Measurements from ENCODE around the gene DSC1. TPM values are rescaled to one million over a fixed set of nuclear protein-coding genes. Genes with fewer than 3 reads are reported as not detected.

The DSC1 gene
- total RNA-seq, 1 donor from 2014 or later: 7.5 TPM

- H3K4me3 ChIP-seq: no peak overlapping the region
- H3K27me3 ChIP-seq (ENCODE audit: low read depth): no peaks in the 10 kb centered on the region
- DNase-seq: no peak
- H3K4me1 ChIP-seq: no peaks in the 10 kb centered on the region
- TF ChIP-seq, protein P1, sequence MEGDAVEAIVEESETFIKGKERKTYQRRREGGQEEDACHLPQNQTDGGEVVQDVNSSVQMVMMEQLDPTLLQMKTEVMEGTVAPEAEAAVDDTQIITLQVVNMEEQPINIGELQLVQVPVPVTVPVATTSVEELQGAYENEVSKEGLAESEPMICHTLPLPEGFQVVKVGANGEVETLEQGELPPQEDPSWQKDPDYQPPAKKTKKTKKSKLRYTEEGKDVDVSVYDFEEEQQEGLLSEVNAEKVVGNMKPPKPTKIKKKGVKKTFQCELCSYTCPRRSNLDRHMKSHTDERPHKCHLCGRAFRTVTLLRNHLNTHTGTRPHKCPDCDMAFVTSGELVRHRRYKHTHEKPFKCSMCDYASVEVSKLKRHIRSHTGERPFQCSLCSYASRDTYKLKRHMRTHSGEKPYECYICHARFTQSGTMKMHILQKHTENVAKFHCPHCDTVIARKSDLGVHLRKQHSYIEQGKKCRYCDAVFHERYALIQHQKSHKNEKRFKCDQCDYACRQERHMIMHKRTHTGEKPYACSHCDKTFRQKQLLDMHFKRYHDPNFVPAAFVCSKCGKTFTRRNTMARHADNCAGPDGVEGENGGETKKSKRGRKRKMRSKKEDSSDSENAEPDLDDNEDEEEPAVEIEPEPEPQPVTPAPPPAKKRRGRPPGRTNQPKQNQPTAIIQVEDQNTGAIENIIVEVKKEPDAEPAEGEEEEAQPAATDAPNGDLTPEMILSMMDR (IDR thresholded peaks at IDR 0.05; ENCODE audit: borderline replicate concordance): no peak
- no peaks in the 10 kb centered on the region for H3K36me3 ChIP-seq
- intact Hi-C loops (cut with micrococcal nuclease): no loop called here
- no peak overlapping the region for H3K27ac ChIP-seq (replicated peaks)
- H3K9me3 ChIP-seq (replicated peaks): no peaks in the 10 kb centered on the region
Observed at GRCh38 chr18:31155498-31155897, 7.2 kb downstream of the DSC1 start.

DNA sequence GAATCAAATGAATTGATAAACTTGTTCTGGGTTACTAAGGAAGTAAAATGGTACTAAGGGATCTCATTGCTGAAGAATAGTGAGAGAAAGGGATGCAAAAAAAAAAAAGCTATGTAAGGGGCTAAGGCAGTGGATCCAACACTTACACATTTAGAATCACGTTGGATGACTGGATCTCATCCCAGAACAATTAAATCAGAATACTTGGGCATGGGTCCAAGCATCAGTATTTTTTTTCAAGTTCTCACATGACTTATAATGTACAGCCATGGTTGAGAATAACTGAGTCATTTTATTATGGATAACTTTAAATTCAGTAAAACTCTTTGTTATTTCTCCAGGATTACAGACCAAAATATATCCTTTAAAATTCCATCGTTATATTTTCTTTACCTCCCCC is 8.5 kb downstream of the DSC1 start:
- Histone ChIP-seq H3K36me3 (no peaks in the 10 kb centered on the region), H3K27ac (replicated peaks) (no peak overlapping the region), H3K27me3 (ENCODE audit: low read depth) (no peaks in the 10 kb centered on the region), H3K9me3 (replicated peaks) (no peaks in the 10 kb centered on the region), H3K4me1 (no peaks in the 10 kb centered on the region), H3K4me3 (no peak overlapping the region)
- intact Hi-C loops (cut with micrococcal nuclease): no loop called here
- DNase-seq: no peak
- TF ChIP-seq, protein P1 (IDR thresholded peaks at IDR 0.05; ENCODE audit: borderline replicate concordance): no peak

- H3K4me1 ChIP-seq: no peaks in the 10 kb centered on the region
Observed at GRCh38 chr18:31149351-31149750, 13.3 kb downstream of the DSC1 start.

GRCh38 chr18:31148600-31148999 is 14.1 kb downstream of the DSC1 start:
- no peak overlapping the region for H3K27ac ChIP-seq (replicated peaks)
- H3K4me3 ChIP-seq: no peak overlapping the region
- H3K9me3 ChIP-seq (replicated peaks): no peaks in the 10 kb centered on the region
- H3K4me1 ChIP-seq: no peaks in the 10 kb centered on the region
- intact Hi-C loops (cut with micrococcal nuclease): no loop called here
- H3K27me3 ChIP-seq (ENCODE audit: low read depth): no peaks in the 10 kb centered on the region
- TF ChIP-seq, protein P1 (IDR thresholded peaks at IDR 0.05; ENCODE audit: borderline replicate concordance): no peak
- no peaks in the 10 kb centered on the region for H3K36me3 ChIP-seq
- no peak for DNase-seq

More at GRCh38 chr18:31149351-31149750, 13.3 kb downstream of the DSC1 start:
- Histone ChIP-seq H3K9me3 (replicated peaks) (no peaks in the 10 kb centered on the region), H3K27me3 (ENCODE audit: low read depth) (no peaks in the 10 kb centered on the region), H3K27ac (replicated peaks) (no peak overlapping the region), H3K4me3 (no peak overlapping the region), H3K36me3 (no peaks in the 10 kb centered on the region)
- intact Hi-C loops (cut with micrococcal nuclease): no loop called here
- no peak for DNase-seq
- TF ChIP-seq, protein P1 (IDR thresholded peaks at IDR 0.05; ENCODE audit: borderline replicate concordance): no peak

GRCh38 chr18:31146809-31147208 is 15.8 kb downstream of the DSC1 start:
- Histone ChIP-seq H3K27ac (replicated peaks) (no peak overlapping the region), H3K27me3 (ENCODE audit: low read depth) (no peaks in the 10 kb centered on the region), H3K4me1 (no peaks in the 10 kb centered on the region), H3K9me3 (replicated peaks) (no peaks in the 10 kb centered on the region), H3K36me3 (no peaks in the 10 kb centered on the region), H3K4me3 (no peak overlapping the region)
- DNase-seq: no peak
- TF ChIP-seq, protein P1 (IDR thresholded peaks at IDR 0.05; ENCODE audit: borderline replicate concordance): no peak
- intact Hi-C loops (cut with micrococcal nuclease): no loop called here

- no peak for DNase-seq
- no peaks in the 10 kb centered on the region for H3K9me3 ChIP-seq (replicated peaks)
- no peak overlapping the region for H3K27ac ChIP-seq (replicated peaks)
- TF ChIP-seq, protein P1 (IDR thresholded peaks at IDR 0.05; ENCODE audit: borderline replicate concordance): no peak
- intact Hi-C loops (cut with micrococcal nuclease): no loop called here
- no peaks in the 10 kb centered on the region for H3K36me3 ChIP-seq
- H3K4me3 ChIP-seq: no peak overlapping the region
- no peaks in the 10 kb centered on the region for H3K27me3 ChIP-seq (ENCODE audit: low read depth)
- no peaks in the 10 kb centered on the region for H3K4me1 ChIP-seq
Observed at GRCh38 chr18:31143025-31143424, 19.6 kb downstream of the DSC1 start.

Measured in left ventricle myocardium inferior (tissue), 1 donor.